Activated naive CD4-positive, alpha-beta T cell treated with anti-CD3 and anti-CD28 coated beads, Interleukin-2, amount 50 U/mL, for 16 hours (primary cell): ENCODE results near the gene STX4.
A peak's percentile ranks its signal among the peaks of the same experiment; 100 is the strongest.

Source experiments
- DNase-seq: peaks from one replicate; pipeline ENCODE4 v3.0.0-alpha.2; 2020

Gene STX4

GRCh38 chr16:31071861-31072260 lies 38.5 kb downstream of the STX4 start:
- DNase-seq: no peak

- DNase-seq: no peak
Measured at GRCh38 chr16:31072540-31073141, 39.3 kb downstream of the STX4 start.

- peak; percentile 91 for DNase-seq
Measured at GRCh38 chr16:31073142-31073969, 40.0 kb downstream of the STX4 start.

GRCh38 chr16:31073970-31074813 lies 40.8 kb downstream of the STX4 start, which contains the start of the genes ZNF646 and ZNF668:
Gene ZNF646, plus strand, starts transcription at chr16:31074422. Its CDS starts 1,903 bp downstream, at chr16:31076325.
Gene ZNF668, minus strand, starts transcription at chr16:31074240. Its CDS starts 9,781 bp downstream, at chr16:31064459.
- DNase-seq: peak; percentile 98

GRCh38 chr16:31074814-31075183 lies 41.4 kb downstream of the STX4 start:
- DNase-seq: no peak

GRCh38 chr16:31076319-31076718 lies 43.0 kb downstream of the STX4 start:
- no peak for DNase-seq

GRCh38 chr16:31077024-31077423 lies 43.7 kb downstream of the STX4 start:
- DNase-seq: no peak

GRCh38 chr16:31077592-31078396 lies 44.4 kb downstream of the STX4 start:
- DNase-seq: no peak

- no peak for DNase-seq
Measured at GRCh38 chr16:31078597-31079341, 45.4 kb downstream of the STX4 start.

GRCh38 chr16:31079342-31079944 lies 46.1 kb downstream of the STX4 start:
- no peak for DNase-seq

- DNase-seq: no peak
Measured at GRCh38 chr16:31080035-31080629, 46.8 kb downstream of the STX4 start.

- no peak for DNase-seq
Measured at GRCh38 chr16:31080756-31081419, 47.5 kb downstream of the STX4 start.

- DNase-seq: no peak
Measured at GRCh38 chr16:31081428-31082351, 48.3 kb downstream of the STX4 start.

GRCh38 chr16:31082368-31083045 lies 49.1 kb downstream of the STX4 start:
- DNase-seq: no peak

GRCh38 chr16:31083081-31083480 lies 49.7 kb downstream of the STX4 start:
- no peak for DNase-seq

GRCh38 chr16:31083556-31083955 lies 50.2 kb downstream of the STX4 start:
- DNase-seq: no peak

- DNase-seq: no peak
Measured at GRCh38 chr16:31083981-31084380, 50.6 kb downstream of the STX4 start.

GRCh38 chr16:31084584-31085302 lies 51.4 kb downstream of the STX4 start:
- DNase-seq: no peak
